NCI-H524 treated with DMSO at 0.1 percent for 48 hours (cell line): Measurements from ENCODE around the gene LRRC3C.

ENCODE experiments used
- DNase-seq: peaks from one replicate; lab custom pipeline; 2025; lab: John Stamatoyannopoulos, UW

The LRRC3C gene

DNA sequence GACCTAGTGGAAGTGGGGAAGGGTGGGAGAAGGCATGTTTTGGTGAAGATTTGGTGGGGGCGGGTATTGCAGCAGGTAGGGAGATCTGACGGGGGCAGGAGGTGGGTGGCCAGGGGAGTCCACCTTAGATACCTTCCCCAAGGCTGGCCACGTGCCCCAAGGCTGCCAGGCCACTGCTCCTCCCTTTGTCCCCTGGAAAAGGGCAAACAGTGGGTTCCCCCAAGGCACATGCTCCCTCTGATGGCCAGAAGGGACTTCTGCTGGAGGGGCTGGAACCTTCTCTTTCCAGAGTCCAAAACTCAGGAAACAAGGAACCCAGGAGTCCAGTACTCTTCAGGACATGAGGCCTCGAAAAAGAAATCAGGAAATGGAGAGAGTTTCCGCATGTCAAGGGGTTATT lies 46.9 kb downstream of the LRRC3C start:
- no peak for DNase-seq

DNA sequence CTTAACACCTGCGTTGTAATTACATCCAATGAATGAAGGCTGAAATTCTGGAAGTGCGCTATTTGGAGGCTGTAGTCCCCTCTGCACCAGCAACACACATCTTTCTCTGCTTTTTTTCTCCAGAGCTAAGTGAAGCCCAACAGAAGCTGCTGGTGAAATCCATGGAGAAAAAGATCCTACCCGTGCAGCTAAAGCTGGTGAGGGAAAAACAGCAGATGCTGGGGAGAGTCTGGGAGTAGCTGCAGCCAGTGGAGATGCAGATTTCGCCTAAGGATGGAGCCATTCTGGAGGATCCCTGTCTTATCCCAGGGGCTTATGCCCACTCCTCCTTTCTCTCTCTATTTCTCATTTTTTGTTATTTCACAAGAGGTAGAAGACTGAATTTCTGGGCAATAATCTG lies 48.3 kb downstream of the LRRC3C start:
- DNase-seq: no peak

- no peak for DNase-seq
Observed at GRCh38 chr17:39979016-39979670, 51.6 kb downstream of the LRRC3C start.

- DNase-seq: peak; percentile 34
Observed at GRCh38 chr17:39979893-39980350, 52.4 kb downstream of the LRRC3C start.

GRCh38 chr17:39980351-39981206 lies 53.0 kb downstream of the LRRC3C start, which contains the start of gene PSMD3:
Gene PSMD3 (plus strand): TSS chr17:39980807. CDS start chr17:39980971, 164 bp downstream.
- DNase-seq: peak; percentile 99

- DNase-seq: no peak
Observed at GRCh38 chr17:39981207-39981741, 53.7 kb downstream of the LRRC3C start.

DNA sequence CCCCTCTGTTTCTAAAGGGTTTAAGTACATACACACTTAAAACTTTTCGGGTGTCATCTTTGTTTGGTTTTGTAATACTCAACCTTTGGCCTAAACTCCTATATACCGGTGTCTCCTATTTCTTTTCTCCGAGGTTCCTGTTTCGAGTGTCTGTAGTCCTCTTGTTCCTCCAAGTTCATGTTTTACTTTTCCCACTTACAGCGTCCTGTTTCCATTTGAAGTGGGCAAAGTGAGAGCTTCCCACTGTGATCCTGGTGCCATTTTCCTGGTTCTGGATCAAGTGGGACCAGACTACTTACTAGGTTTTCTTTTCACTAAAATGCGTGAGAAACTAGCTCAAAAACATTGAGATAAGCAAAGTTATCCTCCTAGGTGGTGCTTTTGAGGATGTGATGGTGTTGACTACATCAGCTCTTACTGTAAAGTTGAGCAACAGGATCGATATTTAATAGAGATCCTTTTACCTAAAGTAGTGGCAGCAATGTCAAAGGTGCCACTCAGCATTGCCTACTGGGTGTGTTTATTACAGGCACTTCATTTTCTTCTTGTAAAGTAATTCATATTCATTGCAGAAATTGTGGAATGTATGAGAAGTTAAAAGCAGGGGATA lies 54.3 kb downstream of the LRRC3C start:
- no peak for DNase-seq

DNA sequence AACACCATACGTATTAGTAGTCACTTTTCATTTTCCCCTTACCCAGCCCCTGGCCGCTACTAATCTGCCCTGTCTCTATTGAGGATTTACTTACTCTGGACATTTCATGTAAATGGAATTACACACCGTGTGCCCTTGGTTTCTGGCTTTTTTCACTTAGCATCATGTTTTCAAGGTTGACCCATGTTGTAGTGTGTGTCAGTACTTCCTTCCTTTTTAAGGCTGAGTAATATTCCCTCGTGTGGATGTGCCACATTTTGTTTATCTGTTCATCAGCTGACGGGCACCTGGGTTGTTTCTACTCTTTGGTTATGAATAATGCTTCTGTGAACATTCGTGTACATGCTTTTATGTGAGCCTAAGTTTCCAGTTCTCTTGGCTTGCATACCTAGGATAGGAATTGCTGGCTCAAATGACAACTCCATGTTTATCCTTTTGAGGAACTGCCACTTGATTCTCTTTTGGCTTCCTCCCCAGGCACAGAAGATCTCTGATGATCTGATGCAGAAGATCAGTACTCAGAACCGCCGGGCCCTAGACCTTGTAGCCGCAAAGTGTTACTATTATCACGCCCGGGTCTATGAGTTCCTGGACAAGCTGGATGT lies 60.8 kb downstream of the LRRC3C start:
- no peak for DNase-seq

- no peak for DNase-seq
Observed at GRCh38 chr17:39994448-39994847, 66.9 kb downstream of the LRRC3C start.
